Mononuclear cell (primary cell): ENCODE results near the gene OR2L3. TPM values are rescaled to one million over a fixed set of nuclear protein-coding genes. Genes with fewer than 3 reads are reported as not detected.

Experiments
- H3K27me3 ChIP-seq: 2 replicates; pipeline ENCODE4 v1.6.0; 2011; ENCODE audit warnings: low read length, control low read depth; ENCODE audit not compliant: insufficient read depth
- H3K4me1 ChIP-seq: 2 replicates; pipeline ENCODE4 v1.5.1; 2011; ENCODE audit warnings: mild to moderate bottlenecking, low read length, control low read depth; ENCODE audit not compliant: insufficient read depth
- H3K4me3 ChIP-seq: 2 replicates; pipeline ENCODE4 v1.5.1; 2011; ENCODE audit warnings: mild to moderate bottlenecking, low read length, moderate library complexity
- H3K9me3 ChIP-seq: 2 replicates; pipeline ENCODE4 v1.5.1; 2011; ENCODE audit warnings: low read depth, mild to moderate bottlenecking, control low read depth, low read length
- total RNA-seq: library from RNA; depleted of rRNA; stranded (reverse); fragments of >200 nt; gene quantifications from one replicate; pipeline ENCODE4 v1.2.3, GENCODE V29; 2012

Gene OR2L3
- total RNA-seq, 1 donor = not detected

DNA sequence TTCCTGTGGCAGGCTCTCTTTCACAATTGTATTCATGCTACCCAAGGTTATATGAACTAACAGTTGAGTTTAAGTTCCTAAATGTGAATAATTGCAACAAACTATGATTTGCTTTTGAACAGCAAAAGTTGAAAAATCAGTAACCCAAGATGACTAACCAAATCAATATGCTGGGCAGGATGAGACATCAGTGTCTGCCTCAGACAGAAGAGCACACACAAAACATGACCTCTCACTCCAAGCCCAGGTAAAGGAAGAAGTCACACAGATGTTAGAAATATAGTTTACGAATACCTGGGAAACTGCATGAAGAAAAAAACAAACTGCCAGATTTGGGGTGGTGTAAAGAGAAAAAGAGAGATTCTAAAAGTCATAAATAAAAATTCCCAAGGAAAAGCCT lies 51.9 kb downstream of the OR2L3 start:
- no peaks in the 10 kb centered on the region for H3K9me3 ChIP-seq
- H3K27me3 ChIP-seq = no peaks in the 10 kb centered on the region
- H3K4me3 ChIP-seq = no peak overlapping the region
- no peaks in the 10 kb centered on the region for H3K4me1 ChIP-seq

DNA sequence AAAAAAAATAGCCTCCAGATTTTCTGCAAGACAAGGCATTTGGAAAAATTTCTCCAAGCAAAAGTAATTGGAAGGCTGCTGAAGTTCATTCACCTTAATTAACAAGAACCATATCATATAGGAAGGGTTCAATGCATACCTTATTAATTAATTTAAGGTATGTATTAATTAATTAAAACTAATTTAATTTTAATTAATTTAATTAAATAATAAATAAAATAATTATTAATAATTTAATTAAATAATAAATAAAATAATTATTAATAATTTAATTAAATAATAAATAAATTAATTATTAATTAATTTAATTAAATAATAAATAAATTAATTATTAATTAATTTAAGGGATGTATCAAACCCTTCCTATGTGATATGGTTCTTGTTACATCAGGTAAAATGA lies 56.2 kb downstream of the OR2L3 start:
- Histone ChIP-seq H3K27me3 (no peaks in the 10 kb centered on the region), H3K9me3 (no peaks in the 10 kb centered on the region), H3K4me1 (no peaks in the 10 kb centered on the region), H3K4me3 (no peak overlapping the region)

DNA sequence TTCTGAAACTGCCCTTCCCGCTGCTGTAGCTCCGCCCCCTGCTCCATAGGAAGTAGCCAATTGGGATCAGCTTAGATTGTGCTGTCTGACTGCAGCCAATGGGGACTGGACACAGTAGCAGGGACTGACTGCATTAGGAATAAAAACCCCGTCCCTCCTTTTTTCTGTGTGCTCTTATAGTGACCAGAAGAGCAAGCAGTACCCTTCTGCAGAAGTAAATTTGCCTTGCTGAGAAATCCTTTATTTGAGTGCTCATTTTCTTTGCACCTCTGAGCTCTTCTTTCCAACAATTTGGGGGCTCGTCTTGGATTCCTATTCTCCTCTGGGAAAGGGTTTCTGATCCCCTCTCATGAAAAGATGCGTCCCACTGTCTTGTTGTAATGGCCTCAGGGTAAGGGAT lies 64.5 kb downstream of the OR2L3 start:
- Histone ChIP-seq H3K9me3 (peaks cover 37% of the 10 kb centered on the region), H3K4me1 (no peaks in the 10 kb centered on the region), H3K4me3 (no peak overlapping the region), H3K27me3 (no peaks in the 10 kb centered on the region)

Other genes starting within 250 kb of the OR2L3 start
- gene OR14A16, start 222.7 kb upstream of the OR2L3 start, total RNA-seq = not detected
- gene OR11L1, start 204.9 kb upstream of the OR2L3 start, total RNA-seq = not detected
- gene TRIM58, start 189.6 kb upstream of the OR2L3 start, total RNA-seq = 15.2 TPM
- gene OR2W3, start 151.2 kb upstream of the OR2L3 start, total RNA-seq = 1.2 TPM
- gene OR2T8, start 126.6 kb upstream of the OR2L3 start, total RNA-seq = 0.10 TPM
- gene OR2AJ1, start 121.9 kb upstream of the OR2L3 start, total RNA-seq = not detected
- gene OR2L8, start 98.0 kb upstream of the OR2L3 start, total RNA-seq = 0.31 TPM
- 0.10 TPM for gene OR2AK2, start 81.6 kb upstream of the OR2L3 start, total RNA-seq
- not detected for gene OR2L5, start 33.2 kb upstream of the OR2L3 start, total RNA-seq
- gene OR2L2, start 16.8 kb upstream of the OR2L3 start, total RNA-seq = under 0.01 TPM
- gene OR2L13, start 48.3 kb downstream of the OR2L3 start, total RNA-seq = 0.21 TPM
- not detected for gene OR2M5, start 98.3 kb downstream of the OR2L3 start, total RNA-seq
- 0.10 TPM for gene OR2M2, start 128.0 kb downstream of the OR2L3 start, total RNA-seq
- not detected for gene OR2M3, start 150.4 kb downstream of the OR2L3 start, total RNA-seq
- gene OR2M4, start 184.6 kb downstream of the OR2L3 start, total RNA-seq = not detected
- gene OR2T33, start 231.1 kb downstream of the OR2L3 start, total RNA-seq = not detected